GM18951 (cell line): ENCODE measurements around the gene MYL7.

Experiments used
- POLR2A ChIP-seq: IDR thresholded peaks from 4 replicates; pipeline ENCODE4 v1.6.1; 2011; ENCODE audit warnings: mild to moderate bottlenecking; ENCODE audit not compliant: insufficient read length, insufficient read depth; ENCODE audit errors: extremely low read depth
- in situ Hi-C: fragments of 300-500 bp; cut with MboI; formaldehyde crosslinking; loops from one replicate; pipeline ENCODE4 v1.12.0; 2022; ENCODE audit warnings: low sequenced_read_pairs, mixed read lengths, inconsistent platforms; ENCODE audit not compliant: unreplicated experiment

The MYL7 gene

DNA sequence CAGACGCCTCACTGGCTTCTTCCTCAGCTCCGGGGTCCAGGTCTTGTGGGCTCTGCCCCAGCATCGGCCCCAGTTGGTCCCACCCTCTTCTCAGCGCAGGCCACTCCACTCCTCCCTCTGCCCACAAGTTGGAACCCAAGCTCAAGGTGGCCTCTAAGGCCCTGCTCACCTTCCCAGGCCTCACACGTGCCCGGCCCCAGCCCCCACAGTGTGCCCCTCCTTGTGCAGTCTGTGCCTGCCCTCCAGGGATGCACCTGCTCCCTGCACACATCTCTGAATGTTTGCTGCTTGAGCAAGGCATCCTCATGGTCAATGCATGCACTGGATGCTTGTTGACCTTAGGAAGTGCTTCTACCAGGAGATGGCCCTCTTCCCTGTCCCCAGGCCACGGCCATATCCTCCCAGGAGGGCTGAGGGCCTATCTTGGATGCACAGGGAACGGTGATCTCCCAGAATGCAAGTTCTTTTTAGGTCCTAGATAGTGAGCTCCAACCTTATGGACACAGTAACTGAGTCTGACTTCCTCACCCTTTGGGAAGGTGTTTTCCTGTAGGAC lies 44.7 kb downstream of the MYL7 start:
- TF ChIP-seq POLR2A = no peak
- in situ Hi-C loops = no loop called here

DNA sequence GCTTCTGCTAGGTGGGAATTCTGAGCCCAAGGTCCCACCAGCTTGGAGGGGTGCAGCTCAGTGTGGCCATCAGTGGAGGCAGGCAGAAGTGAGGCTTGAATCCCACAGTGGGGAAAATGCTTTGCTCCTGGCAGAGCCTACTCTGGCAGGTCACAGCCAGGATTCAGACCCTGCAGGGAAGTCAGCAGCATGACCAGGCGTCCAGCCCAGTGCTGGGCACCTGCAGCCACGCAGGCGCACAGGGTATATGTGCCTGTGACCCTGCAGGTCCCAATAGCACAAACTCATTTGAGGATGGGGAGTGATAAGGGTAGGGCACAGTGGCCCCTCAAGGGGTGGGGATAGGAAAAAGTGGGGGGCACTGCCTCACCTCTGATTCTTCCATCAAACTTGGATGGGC lies 45.4 kb downstream of the MYL7 start:
- in situ Hi-C loops = no loop called here
- no peak for TF ChIP-seq POLR2A

DNA sequence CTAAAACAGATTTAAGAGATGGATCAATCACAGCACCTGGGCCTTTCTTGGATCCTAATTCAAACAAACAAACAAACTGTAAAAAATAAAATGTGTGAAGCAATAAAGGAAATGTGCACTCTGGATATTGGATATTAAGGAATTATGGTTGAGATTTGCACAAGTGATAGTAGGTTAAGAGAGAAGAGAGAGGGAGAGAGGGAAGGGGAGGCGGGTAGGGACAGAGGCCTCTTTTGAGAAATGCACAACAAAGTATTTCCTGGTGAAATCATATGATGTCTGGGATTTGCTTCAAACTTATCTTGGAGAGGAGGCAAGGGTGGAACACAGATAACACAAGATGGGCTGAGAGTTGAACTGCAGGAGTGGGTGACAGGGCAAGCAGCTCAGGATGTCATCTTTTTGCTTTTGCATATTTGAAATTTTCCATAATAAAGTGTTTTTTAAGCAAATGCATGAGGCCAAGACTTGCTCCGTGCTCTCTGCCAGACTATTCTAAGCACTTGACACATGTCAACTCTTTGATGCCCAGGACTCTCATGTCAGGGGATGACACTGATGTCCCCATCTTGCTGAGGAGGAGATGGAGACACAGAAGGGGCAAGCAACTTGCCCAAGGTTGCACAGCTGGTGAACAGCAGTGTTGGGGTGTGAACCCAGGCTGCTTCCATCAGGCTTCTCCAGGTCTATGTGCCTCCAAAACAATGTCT lies 46.1 kb downstream of the MYL7 start:
- in situ Hi-C loops = no loop called here

DNA sequence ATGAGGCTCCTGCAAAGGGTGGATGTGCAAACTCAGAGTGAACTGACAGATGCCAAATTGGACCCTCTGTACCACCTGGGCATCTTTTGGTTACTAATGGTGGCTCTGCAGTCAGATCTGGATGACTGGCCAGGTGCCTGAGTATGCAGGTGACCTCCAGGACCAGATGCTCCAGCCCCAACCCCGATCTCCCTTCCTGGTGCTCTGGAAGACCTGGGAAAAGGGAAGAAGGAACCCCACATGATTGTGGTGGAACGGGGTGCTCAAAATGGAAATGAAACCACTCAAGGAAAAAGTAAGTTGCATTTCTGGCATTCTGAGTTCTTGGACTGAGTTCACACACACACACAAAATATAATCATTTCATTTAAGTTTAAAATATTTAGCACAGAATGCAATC lies 46.8 kb downstream of the MYL7 start:
- no peak for TF ChIP-seq POLR2A
- in situ Hi-C loops = no loop called here

More for the DNA sequence above, 46.1 kb downstream of the MYL7 start:
- no peak for TF ChIP-seq POLR2A

DNA sequence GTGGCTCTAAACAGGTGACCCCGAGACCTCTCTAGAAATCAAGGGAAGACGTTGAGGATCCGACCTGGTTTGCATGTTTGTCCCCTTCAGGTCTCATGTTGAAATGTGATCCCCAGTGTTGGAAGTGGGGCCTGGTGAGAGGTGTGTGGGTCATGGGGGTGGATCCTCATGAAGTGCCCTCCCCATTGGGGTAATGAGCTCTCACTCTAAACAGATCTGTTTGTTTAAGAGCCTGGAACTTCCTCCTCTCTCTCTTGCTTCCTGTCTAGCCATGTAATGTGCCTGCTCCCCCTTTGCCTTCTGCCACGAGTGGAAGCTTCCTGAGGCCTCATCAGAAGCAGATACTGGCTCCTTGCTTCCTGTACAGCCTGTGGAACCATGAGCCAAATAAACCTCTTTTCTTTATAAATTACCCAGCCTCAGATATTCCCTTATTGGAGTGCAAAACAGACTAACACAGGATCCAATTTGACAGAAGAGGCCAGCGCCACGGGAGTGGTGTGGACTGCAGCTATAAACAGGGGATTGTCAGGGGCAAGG lies 48.0 kb downstream of the MYL7 start:
- TF ChIP-seq POLR2A = no peak
- in situ Hi-C loops = no loop called here
